NCI-H187 (cell line): ENCODE results near the gene MTMR2.

Experiments
- DNase-seq, 2 experiments: peaks; one replicate each; lab custom pipeline; 2025; lab: John Stamatoyannopoulos, UW

The MTMR2 gene

GRCh38 chr11:95923728-95924413 lies at the start of gene MTMR2:
Gene MTMR2, minus strand, starts transcription at chr11:95924107. Its CDS starts 153 bp downstream, at chr11:95923954.
- DNase-seq, result peak; percentile 22 to 31

- no peak for DNase-seq
These were observed 48.2 kb upstream of the MTMR2 start for GRCh38 chr11:95972060-95972459.

DNA sequence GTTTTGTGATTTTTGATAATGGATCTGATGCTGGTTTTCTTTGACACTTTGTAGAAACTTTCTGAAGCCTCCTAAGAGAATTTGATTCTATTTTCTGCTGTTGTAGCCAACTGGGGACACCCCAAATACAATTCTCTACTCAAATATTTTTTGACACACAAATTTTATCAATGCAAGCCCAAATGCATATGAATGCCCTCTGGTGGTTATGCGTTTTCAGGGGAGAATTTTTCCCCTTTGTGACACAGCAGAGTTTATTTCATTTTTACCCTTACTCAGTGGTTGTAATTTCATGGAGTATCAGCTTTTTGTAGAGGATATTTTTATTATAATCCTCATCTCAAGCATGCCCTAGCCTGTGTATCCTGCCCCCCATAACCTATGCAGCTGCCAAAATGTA lies 44.7 kb upstream of the MTMR2 start:
- no peak for DNase-seq

- DNase-seq, result no peak
These were observed 40.4 kb upstream of the MTMR2 start for GRCh38 chr11:95964281-95964680.

DNA sequence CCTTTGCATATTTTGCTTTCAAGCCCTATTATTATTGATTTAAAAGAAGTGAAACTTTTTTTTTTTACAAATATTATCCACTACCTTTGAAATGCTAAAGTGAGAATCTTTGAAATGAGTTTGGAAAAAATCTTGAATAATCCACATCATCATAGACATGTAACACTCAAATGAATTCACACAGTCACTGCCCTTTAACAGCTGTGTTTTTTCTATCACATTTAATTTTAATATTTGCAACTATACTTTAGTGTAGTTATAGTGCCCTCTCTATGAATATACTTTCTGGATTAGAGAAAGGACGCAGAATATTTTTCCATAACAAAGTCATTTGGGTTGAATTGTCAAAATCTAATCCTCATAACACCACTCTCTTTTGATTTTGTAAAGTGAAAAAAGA lies 37.9 kb upstream of the MTMR2 start:
- no peak for DNase-seq

DNA sequence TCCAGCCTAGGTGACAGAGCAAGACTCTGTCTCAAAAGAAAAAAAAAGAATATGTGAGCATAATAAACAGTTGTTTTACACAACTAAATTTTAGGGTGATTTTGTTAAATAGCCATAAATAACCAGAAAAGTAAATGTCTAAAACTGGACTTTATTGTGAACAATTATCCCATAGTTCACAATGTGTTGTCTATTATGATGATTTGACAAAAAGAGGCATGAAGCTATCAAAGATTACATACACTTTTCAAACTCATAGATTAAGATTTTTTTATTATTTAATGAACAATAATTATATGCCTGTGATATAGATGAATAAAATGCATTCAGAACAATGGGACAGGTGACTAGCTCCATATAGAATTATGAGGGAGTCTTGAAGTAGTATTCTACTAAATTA lies 27.0 kb upstream of the MTMR2 start:
- no peak for DNase-seq

GRCh38 chr11:95948637-95949036 lies 24.7 kb upstream of the MTMR2 start:
- DNase-seq, result no peak

DNA sequence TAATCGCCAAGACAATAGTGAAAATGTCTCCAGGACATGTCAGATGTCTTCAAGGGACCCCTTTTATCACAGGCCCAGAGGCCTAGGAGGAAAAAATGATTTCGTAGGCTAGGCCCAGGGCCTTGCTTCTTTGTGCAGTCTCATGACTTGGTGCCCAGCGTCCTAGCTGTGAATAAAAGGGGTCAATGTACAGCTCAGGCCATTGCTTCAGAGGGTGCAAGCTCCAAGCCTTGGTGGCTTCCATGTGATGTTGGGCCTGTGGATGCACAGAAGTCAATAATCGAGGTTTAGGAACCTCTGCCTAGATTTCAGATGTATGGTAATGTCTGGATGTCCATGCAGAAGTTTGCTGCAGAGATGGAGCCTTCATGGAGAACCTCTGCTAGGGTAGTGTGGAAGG lies 20.7 kb upstream of the MTMR2 start:
- DNase-seq, result no peak

DNA sequence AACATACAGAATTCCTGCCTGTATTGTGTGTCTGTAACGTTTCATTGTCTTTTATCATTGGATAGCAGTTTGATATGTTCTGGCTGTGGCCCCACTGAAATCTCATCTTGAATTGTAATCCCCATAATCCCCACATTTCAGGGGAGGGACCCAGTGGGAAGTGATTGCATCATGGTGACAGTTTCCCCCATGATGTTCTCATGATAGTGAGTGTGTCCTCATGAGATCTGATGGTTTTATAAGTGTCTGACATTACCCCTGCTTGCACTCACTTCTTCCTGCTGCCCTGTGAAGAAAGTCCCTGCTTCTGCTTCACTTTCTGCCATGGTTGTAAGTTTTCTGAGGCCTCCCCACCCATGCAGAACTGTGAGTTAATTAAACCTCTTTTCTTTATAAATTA lies 19.6 kb upstream of the MTMR2 start:
- DNase-seq, result no peak

DNA sequence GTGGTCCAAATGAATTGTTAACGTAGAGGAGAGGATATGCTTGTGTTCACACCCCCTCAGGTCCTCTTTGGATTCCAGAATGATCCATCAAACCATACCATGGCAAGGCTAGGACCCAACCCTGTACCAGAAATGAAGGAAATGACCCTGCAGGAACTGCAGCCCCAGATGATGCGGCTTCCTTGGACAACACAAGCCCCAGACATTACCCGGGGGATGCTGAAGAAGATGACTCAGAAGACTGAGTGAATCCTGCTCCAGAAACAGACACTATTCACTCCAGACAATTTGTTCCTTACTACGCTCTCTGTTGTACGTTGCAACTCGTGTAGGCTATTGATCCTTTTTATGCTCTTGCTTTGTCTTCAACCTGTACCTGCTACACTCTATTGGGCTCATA lies 15.2 kb upstream of the MTMR2 start:
- DNase-seq, result no peak

DNA sequence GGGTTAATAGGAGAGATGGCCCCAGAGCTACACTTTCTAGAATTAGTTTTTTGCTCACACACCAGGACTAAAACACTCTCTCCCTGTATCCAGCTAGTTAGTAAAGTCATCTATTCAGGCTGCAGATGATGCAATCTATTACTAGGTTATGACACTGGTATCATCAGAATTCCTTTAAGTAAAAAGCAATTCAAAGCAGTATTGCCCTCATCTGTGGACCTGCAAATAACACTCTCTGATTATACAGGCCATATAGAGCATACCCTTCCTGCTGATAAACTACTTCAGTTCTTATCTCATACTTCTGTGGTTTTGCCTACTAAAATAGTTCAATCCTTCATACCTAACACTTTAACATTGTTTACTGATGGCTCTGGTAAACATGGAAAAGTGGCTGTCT lies 13.5 kb upstream of the MTMR2 start:
- DNase-seq, result no peak

- no peak for DNase-seq
These were observed 9.7 kb upstream of the MTMR2 start for GRCh38 chr11:95933594-95933993.

GRCh38 chr11:95931916-95932315 lies 8.0 kb upstream of the MTMR2 start:
- no peak for DNase-seq

GRCh38 chr11:95930948-95931347 lies 7.0 kb upstream of the MTMR2 start:
- DNase-seq, result no peak

DNA sequence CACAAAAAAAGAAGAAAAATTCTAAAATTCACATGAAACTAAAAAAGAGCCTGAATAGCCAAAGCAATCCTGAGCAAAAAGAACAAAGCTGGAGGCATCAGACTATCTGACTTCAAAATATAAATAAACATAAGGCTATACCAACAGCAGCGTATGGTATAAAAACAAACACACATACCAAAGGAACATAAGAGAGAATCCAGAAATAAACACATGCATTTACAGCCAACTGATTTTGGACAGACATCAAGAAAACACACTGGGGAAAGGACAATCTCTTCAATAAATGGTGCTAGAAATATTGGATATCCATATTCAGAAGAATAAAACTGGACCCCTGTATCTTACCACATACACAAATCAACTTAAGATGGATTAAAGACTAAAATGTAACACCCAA lies 2.8 kb upstream of the MTMR2 start:
- DNase-seq, result no peak

DNA sequence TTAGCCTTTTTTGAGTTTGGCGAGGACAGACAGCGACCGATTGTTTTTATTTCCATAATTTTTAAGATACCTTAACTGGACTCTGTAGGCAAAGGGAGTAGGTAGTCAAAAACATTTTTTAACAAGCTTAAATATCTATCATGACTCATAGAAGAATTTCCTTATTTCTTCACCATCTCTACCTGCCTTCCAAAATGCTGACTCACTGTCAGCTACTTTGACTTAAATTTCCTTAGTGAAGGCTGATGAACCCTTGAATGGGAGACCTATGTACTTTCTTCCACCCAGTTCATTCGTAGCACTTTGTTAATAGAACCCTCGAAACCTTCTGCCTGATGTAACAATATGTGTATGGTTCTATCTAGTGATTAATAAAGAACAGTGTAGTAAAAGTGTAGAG lies 1.1 kb upstream of the MTMR2 start:
- DNase-seq, result no peak

GRCh38 chr11:95924414-95924760 lies 480 bp upstream of the MTMR2 start:
- no peak for DNase-seq

GRCh38 chr11:95923439-95923727 lies 524 bp downstream of the MTMR2 start:
- no peak for DNase-seq

- no peak for DNase-seq
These were observed 1.1 kb downstream of the MTMR2 start for GRCh38 chr11:95922536-95923438.

DNA sequence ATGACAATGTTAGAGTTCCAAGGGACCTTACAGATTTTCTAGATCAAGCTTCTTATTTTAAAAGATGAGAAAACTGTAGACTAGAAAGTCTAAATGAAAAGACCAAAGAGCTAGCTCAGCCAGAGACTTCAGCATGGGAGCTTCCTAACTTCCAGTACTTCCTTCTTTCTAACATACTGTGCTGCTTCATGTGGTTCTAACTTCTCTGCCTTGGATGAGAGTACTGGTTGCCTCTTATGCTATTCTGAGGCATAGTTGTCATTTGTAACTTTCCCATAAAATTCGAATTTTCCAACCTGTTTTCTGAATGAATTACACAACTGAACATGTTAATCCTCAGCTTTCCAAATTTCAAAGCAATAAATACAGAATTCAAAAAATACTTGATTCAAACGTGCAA lies 1.8 kb downstream of the MTMR2 start:
- no peak for DNase-seq

DNA sequence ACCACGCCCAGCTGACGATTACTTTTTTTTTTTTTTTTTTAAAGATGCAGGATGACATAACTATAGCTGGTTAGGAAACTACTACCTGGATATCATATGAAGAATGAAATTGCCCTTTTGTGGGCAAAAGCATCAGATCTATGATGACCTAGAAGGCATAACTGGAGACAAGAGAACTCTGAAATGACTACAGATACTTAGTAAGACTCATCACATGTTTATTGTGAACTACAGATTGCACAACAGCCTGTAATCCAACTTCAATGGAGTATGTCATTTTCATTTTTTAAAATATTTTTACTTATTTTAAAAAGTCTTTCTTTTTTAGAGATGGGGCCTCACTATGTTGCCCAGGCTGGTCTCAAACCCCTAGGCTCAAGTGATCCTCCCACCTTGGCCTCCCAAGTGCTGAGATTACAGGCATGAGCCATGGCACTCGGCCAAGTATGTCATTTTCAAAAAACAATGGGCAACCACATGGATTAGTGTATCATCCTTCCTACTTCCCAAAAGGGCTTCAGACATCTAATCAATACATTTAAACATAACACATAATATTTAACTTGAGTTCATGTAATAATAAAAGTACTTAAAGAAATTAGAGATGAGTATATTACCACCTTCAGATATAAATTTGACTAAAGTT lies 3.3 kb downstream of the MTMR2 start:
- no peak for DNase-seq

- DNase-seq, result no peak
These were observed 4.4 kb downstream of the MTMR2 start for GRCh38 chr11:95919514-95919913.

- no peak for DNase-seq
These were observed 5.2 kb downstream of the MTMR2 start for GRCh38 chr11:95918720-95919119.
